K562 treated with DMSO at 1 percent for 24 hours (cell line): ENCODE data around the gene TAS2R5. TPM values are rescaled to one million over a fixed set of nuclear protein-coding genes. Genes with fewer than 3 reads are reported as not detected.

Source experiments
- total RNA-seq: library from RNA; unstranded; fragments of 300-600 nt; gene quantifications from 2 replicates; pipeline ENCODE4 v1.2.3, GENCODE V29; 2022; ENCODE audit warnings: low read depth; ENCODE audit not compliant: insufficient read depth

TAS2R5 gene, protein sequence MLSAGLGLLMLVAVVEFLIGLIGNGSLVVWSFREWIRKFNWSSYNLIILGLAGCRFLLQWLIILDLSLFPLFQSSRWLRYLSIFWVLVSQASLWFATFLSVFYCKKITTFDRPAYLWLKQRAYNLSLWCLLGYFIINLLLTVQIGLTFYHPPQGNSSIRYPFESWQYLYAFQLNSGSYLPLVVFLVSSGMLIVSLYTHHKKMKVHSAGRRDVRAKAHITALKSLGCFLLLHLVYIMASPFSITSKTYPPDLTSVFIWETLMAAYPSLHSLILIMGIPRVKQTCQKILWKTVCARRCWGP
- total RNA-seq: 0.64 TPM in 1 of 2 replicates, not detected in the other

GRCh38 chr7:141789917-141790316 is at the start of gene TAS2R5:
Gene TAS2R5, plus strand, starts transcription at chr7:141790217. Its CDS starts 145 bp downstream, at chr7:141790362.

GRCh38 chr7:141763797-141764196 is 26.2 kb upstream of the TAS2R5 start, which contains the start of gene TAS2R3:
Gene TAS2R3, plus strand, starts transcription at chr7:141764097. Its CDS starts 62 bp downstream, at chr7:141764159.

DNA sequence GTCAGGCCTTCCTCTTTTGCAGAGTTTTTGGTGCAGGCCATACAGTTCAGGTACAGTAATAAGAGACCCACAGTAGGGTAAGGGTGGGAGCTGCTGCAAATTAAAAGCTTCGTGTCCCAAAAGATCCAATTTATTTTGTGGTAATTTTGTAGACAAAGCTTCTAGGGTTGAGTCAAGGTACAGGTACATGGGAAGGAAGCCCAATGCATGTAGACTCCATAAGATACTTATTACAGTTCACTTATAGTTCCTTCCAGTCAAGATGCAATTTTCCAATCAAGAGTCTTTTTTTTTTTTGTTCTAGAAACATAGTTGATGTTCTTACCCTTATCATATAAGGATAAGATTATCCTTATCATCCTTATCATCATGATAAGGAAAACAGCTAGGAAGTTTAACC is 13.6 kb upstream of the TAS2R5 start, which contains the start of gene TAS2R4:
TAS2R4 (plus strand) TSS at position 301 of the 400 bp plus-strand sequence. CDS start 1,815 bp downstream, outside the sequence.

Other genes with a start within 250 kb of the TAS2R5 start
- 35.3 and 35.8 TPM in 2 replicates for gene AGK, start 238.8 kb upstream of the TAS2R5 start, total RNA-seq
- gene DENND11, start 88.1 kb upstream of the TAS2R5 start, total RNA-seq: 0.63 and 0.68 TPM in 2 replicates
- gene WEE2, start 81.9 kb upstream of the TAS2R5 start, total RNA-seq: not detected in 2 replicates
- gene SSBP1, start 51.9 kb upstream of the TAS2R5 start, total RNA-seq: 233 and 272 TPM in 2 replicates
- not detected in 2 replicates for gene TAS2R3, start 26.1 kb upstream of the TAS2R5 start, total RNA-seq
- gene TAS2R4, start 13.5 kb upstream of the TAS2R5 start, total RNA-seq: 0.10 TPM in 1 of 2 replicates, not detected in the other
- gene PRSS37, start 51.3 kb downstream of the TAS2R5 start, total RNA-seq: not detected in 2 replicates
- not detected in 2 replicates for gene OR9A4, start 126.2 kb downstream of the TAS2R5 start, total RNA-seq
- not detected in 2 replicates for gene CLEC5A, start 156.8 kb downstream of the TAS2R5 start, total RNA-seq
- not detected in 2 replicates for gene TAS2R38, start 183.6 kb downstream of the TAS2R5 start, total RNA-seq
- 0.12 and 0.17 TPM in 2 replicates for gene MGAM, start 205.7 kb downstream of the TAS2R5 start, total RNA-seq